BLaER1 (cell line): ENCODE measurements around the gene EXOC6B.

ENCODE experiments used
- H3K27ac ChIP-seq: shearing (Covaris generic); formaldehyde crosslinking; 2 replicates; pipeline ENCODE4 v1.8.1; 2022
- H3K27me3 ChIP-seq: shearing (Covaris generic); formaldehyde crosslinking; 2 replicates; pipeline ENCODE4 v1.8.1; 2022
- H3K36me3 ChIP-seq: shearing (Covaris generic); formaldehyde crosslinking; 2 replicates; pipeline ENCODE4 v1.8.1; 2022
- H3K4me1 ChIP-seq: shearing (Covaris generic); formaldehyde crosslinking; 2 replicates; pipeline ENCODE4 v1.8.1; 2022
- H3K4me2 ChIP-seq: shearing (Covaris generic); formaldehyde crosslinking; 2 replicates; pipeline ENCODE4 v1.8.1; 2022
- H3K4me3 ChIP-seq: shearing (Covaris generic); formaldehyde crosslinking; 2 replicates; pipeline ENCODE4 v1.8.1; 2022
- H3K9ac ChIP-seq: shearing (Covaris generic); formaldehyde crosslinking; 2 replicates; pipeline ENCODE4 v1.8.1; 2022
- H3K9me3 ChIP-seq: shearing (Covaris generic); formaldehyde crosslinking; 2 replicates; pipeline ENCODE4 v1.8.1; 2022
- H4K20me1 ChIP-seq: shearing (Covaris generic); formaldehyde crosslinking; 2 replicates; pipeline ENCODE4 v1.8.1; 2022
- Cebpa-rat ChIP-seq: shearing (Covaris generic); IDR thresholded peaks from 2 replicates; pipeline ENCODE4 v1.8.1; 2022

EXOC6B gene

DNA sequence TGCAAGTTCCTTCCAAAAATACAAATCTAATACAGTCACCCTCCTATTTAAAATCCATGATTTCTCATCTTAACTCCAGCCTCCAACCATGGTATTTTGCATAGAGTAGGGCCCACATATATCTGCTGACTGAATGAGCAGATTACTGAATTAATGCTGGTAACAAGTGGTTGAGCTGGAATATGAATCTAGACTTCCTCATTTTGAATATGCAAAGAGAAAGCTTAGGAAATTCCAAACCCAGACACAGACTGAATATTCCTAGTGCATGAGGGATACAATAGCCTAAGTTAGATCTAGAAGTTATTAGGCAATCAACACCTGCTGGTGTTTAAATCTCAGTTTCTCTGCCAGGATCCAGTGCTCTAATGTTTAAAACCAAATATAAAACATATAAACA, 463.1 kb downstream of the EXOC6B start:
- Histone ChIP-seq H3K4me2 (no peak overlapping the region), H3K9ac (no peak overlapping the region), H3K36me3 (no peaks in the 10 kb centered on the region), H4K20me1 (no peaks in the 10 kb centered on the region), H3K4me1 (no peaks in the 10 kb centered on the region), H3K4me3 (no peak overlapping the region), H3K27me3 (no peaks in the 10 kb centered on the region), H3K9me3 (no peaks in the 10 kb centered on the region), H3K27ac (no peak overlapping the region)
- TF ChIP-seq Cebpa-rat = no peak

DNA sequence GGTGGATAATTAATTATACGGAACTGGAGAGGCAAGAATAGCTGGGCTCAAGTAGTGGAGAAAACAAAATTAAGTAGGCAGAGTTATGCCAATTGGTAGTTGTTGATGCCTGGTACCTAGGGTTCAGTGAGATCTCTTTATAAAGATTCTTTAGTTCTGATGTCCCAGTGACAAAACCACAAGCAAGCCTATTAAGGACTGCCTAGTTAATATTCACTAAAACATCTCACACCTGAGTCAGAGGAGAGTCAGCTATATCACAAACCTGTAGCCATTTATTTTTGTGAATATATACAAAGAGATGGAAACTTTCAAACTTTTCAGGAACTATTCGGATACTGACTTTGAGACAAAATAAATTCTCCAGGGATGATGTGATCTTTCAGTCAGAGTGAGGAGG, 464.3 kb downstream of the EXOC6B start:
- no peak overlapping the region for H3K4me2 ChIP-seq
- no peaks in the 10 kb centered on the region for H3K9me3 ChIP-seq
- H4K20me1 ChIP-seq = no peaks in the 10 kb centered on the region
- H3K4me3 ChIP-seq = no peak overlapping the region
- no peaks in the 10 kb centered on the region for H3K36me3 ChIP-seq
- H3K4me1 ChIP-seq = no peaks in the 10 kb centered on the region
- H3K27ac ChIP-seq = no peak overlapping the region
- TF ChIP-seq Cebpa-rat = no peak
- H3K9ac ChIP-seq = no peak overlapping the region
- no peaks in the 10 kb centered on the region for H3K27me3 ChIP-seq

DNA sequence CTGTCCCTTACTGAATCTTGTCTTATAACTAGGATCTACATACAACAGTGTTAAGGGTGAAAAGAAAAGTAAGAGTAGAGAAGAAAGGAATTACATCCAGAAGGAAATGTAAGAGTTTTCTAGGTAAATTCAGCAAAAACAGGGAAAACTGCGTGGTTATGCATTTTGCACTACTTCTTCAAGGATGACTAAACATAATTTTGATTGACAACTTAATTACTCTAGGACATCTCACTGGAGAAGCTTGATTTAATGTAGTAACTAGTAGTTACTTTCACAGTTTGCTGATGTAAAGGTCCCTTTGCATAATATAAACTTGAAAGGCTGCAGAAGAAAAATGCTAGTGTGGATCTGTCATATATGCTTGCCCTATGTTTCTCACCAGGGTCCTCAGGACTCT, 464.8 kb downstream of the EXOC6B start:
- Histone ChIP-seq H3K4me1 (no peaks in the 10 kb centered on the region), H3K4me2 (no peak overlapping the region), H3K9ac (no peak overlapping the region), H3K27ac (no peak overlapping the region), H3K27me3 (no peaks in the 10 kb centered on the region), H4K20me1 (no peaks in the 10 kb centered on the region), H3K9me3 (no peaks in the 10 kb centered on the region), H3K4me3 (no peak overlapping the region), H3K36me3 (no peaks in the 10 kb centered on the region)
- no peak for TF ChIP-seq Cebpa-rat

DNA sequence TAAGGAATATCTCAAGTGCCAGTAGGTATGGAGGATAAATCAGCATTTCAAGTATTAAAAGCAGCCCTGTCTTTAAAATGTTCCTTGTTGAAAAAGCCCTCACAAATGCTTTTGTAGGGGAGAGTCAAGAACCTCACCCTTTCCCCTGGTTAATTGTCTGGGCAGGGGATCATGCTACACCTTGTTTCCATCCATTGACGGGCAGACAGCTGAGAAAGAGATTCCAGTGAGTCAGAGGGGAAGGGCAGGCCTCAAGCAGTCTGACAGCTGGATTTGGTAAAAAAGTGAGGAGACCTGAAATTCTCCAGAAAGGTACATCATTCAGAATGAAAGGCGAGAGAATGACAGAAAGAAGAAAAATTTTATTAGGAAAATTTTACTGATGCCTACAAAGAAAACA, 475.0 kb downstream of the EXOC6B start:
- Histone ChIP-seq H3K4me1 (no peaks in the 10 kb centered on the region), H4K20me1 (no peaks in the 10 kb centered on the region), H3K36me3 (no peaks in the 10 kb centered on the region), H3K27me3 (no peaks in the 10 kb centered on the region), H3K9ac (no peak overlapping the region), H3K27ac (no peak overlapping the region), H3K4me2 (no peak overlapping the region), H3K9me3 (no peaks in the 10 kb centered on the region), H3K4me3 (no peak overlapping the region)
- TF ChIP-seq Cebpa-rat = no peak

DNA sequence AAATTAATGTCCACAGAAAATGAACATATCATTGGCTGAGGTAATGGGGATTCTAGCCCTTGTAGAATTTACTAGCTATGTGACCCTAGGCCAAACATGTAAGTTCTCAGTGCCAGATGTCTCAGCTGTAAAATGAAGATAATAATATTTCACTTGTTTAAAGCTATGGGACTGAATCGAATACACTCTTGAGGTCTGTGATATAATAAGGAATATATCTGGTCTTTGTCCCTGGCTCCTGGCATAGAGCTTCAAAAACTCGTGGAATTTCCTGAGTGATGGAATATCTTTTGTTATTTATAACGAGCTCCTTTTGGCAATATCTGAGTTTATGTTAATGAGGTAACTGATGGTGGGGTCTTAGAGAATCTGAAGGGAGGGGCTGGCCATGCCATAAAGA, 476.8 kb downstream of the EXOC6B start:
- no peak overlapping the region for H3K4me3 ChIP-seq

DNA sequence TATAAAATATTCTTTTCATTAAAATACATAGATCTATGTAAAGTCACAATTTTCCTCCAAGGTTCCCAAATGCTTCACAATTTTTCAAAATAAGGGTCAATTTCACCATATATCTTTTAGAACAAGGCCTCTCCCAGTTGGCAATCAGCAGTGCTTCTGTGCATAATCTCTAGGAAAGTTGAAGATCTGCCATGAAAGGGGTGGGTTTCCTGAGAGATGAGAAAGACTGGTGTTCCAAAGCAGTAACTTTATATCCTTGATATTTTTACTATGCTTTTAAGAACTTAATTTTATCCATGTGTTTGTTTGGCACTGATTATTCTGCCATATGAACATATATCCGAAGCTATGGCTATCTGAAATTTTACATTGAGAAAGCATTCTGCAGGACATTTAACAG, 478.8 kb downstream of the EXOC6B start:
- Histone ChIP-seq H3K4me2 (no peak overlapping the region), H3K36me3 (no peaks in the 10 kb centered on the region), H3K4me3 (no peak overlapping the region), H3K9ac (no peak overlapping the region), H3K9me3 (no peaks in the 10 kb centered on the region), H3K4me1 (no peaks in the 10 kb centered on the region), H4K20me1 (no peaks in the 10 kb centered on the region), H3K27me3 (no peaks in the 10 kb centered on the region), H3K27ac (no peak overlapping the region)
- TF ChIP-seq Cebpa-rat = no peak

More for the DNA sequence above, 476.8 kb downstream of the EXOC6B start:
- H3K9me3 ChIP-seq = no peaks in the 10 kb centered on the region
- H3K27me3 ChIP-seq = no peaks in the 10 kb centered on the region
- no peak overlapping the region for H3K9ac ChIP-seq
- H3K4me2 ChIP-seq = no peak overlapping the region
- no peaks in the 10 kb centered on the region for H3K36me3 ChIP-seq
- no peaks in the 10 kb centered on the region for H4K20me1 ChIP-seq
- no peak overlapping the region for H3K27ac ChIP-seq
- no peak for TF ChIP-seq Cebpa-rat
- H3K4me1 ChIP-seq = no peaks in the 10 kb centered on the region

DNA sequence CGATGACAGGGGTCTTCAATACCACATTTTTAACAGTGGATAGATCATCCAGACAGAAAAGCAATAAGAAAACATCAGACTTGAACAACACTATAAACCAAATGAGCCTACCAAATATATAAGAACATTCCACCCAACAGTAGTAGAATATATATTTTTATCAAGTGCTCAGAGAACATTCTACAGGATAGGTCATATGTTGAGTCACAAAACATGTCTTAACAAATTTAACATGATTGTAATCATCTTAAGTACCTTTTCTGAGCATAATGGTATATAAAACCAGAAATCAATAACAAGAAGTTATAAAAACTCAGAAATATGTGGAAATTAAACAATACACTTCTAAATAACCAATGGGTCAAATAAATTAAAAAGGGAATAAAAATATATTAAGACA, 484.2 kb downstream of the EXOC6B start:
- no peak overlapping the region for H3K4me2 ChIP-seq

DNA sequence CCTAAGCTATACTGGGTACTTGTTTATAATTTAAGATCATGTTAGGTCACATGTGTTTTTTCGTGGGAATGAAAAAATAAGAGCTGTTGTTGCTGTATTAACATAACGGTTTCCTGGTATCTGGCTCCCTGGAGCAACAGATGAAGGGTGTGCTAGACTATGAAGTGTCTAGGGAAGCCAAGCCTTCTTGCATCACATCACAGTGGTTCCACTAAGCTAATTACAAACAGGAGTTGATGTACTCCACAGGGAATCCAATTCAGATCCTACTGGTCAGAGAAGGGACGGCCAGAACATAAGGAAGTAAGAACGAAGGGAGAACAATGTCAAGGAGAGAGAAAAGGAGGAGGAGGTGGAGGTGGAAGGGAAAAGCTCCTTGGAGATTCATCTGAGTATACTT, 485.2 kb downstream of the EXOC6B start:
- Histone ChIP-seq H3K9ac (no peak overlapping the region), H3K9me3 (no peaks in the 10 kb centered on the region)

More for the DNA sequence above, 484.2 kb downstream of the EXOC6B start:
- Histone ChIP-seq H3K4me3 (no peak overlapping the region), H3K9ac (no peak overlapping the region), H3K27ac (no peak overlapping the region), H4K20me1 (no peaks in the 10 kb centered on the region), H3K36me3 (no peaks in the 10 kb centered on the region), H3K27me3 (no peaks in the 10 kb centered on the region), H3K9me3 (no peaks in the 10 kb centered on the region), H3K4me1 (no peaks in the 10 kb centered on the region)
- TF ChIP-seq Cebpa-rat = no peak

DNA sequence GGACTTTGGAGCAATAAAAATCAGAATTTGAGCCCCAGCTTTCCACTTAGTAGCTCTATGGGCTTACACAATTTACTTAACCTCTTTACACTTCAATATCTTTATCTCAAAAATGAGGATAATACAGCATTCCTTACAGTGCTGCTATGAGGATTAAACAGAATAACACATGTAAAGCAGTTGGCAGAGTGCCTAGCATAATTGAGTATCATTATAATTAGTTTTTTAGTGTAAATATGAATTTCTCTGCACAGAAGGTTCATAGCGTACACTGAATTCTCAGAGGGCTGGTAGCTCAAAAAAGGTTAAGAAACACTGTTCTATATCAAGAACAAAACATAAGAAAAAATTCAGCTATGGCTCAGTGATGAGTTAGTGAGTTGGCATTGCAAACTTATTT, 487.8 kb downstream of the EXOC6B start:
- Histone ChIP-seq H3K27me3 (no peaks in the 10 kb centered on the region), H3K9me3 (no peaks in the 10 kb centered on the region), H3K9ac (no peak overlapping the region), H3K4me1 (no peaks in the 10 kb centered on the region), H3K4me2 (no peak overlapping the region), H4K20me1 (no peaks in the 10 kb centered on the region), H3K36me3 (no peaks in the 10 kb centered on the region), H3K4me3 (no peak overlapping the region), H3K27ac (no peak overlapping the region)
- no peak for TF ChIP-seq Cebpa-rat

More for the DNA sequence above, 485.2 kb downstream of the EXOC6B start:
- no peaks in the 10 kb centered on the region for H3K27me3 ChIP-seq
- H3K4me1 ChIP-seq = no peaks in the 10 kb centered on the region
- no peak overlapping the region for H3K4me3 ChIP-seq
- H3K4me2 ChIP-seq = no peak overlapping the region
- H4K20me1 ChIP-seq = no peaks in the 10 kb centered on the region
- TF ChIP-seq Cebpa-rat = no peak
- no peaks in the 10 kb centered on the region for H3K36me3 ChIP-seq
- no peak overlapping the region for H3K27ac ChIP-seq

DNA sequence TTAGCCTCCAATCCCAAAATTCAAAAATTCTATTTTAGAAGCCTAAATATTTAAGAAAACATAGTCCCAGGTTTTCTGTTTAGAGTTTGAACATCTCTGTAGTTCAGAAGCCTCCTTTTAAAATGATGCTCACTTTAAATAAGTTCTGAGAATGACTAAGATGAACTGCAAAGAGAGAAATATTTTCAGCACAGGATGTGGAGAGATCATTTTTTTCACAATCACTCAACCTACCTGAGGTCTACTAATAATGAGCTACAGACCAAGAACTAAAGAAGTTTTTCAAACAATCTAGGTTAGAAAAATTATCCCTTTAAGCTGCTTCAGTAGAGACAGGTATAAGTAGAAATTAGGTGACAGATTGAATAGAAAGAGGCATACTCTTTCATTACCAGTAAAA, 493.1 kb downstream of the EXOC6B start:
- no peaks in the 10 kb centered on the region for H3K36me3 ChIP-seq
- no peak overlapping the region for H3K4me3 ChIP-seq
- no peaks in the 10 kb centered on the region for H3K9me3 ChIP-seq
- no peaks in the 10 kb centered on the region for H3K27me3 ChIP-seq
- no peak for TF ChIP-seq Cebpa-rat
- H4K20me1 ChIP-seq = no peaks in the 10 kb centered on the region
- H3K27ac ChIP-seq = no peak overlapping the region
- H3K4me2 ChIP-seq = no peak overlapping the region
- no peak overlapping the region for H3K9ac ChIP-seq
- no peaks in the 10 kb centered on the region for H3K4me1 ChIP-seq

DNA sequence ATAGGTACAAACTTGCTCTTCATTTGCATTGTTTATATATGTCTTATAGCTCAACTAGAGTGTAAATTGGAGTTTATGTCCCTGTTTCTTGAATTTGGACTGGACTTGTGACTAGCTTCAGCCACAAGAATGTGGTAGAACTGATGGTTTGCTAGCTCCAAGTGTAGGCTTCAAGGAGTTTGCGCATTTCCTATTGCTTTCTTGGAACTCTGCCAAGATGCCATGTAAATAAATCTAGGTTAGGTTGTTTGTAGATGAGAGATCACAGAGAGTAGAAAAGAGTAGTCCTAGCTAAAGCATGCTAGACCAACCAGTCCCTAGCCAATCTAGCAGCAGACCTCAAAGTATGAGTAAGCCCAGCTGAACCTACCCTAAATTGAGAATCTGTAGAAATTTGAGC, 495.2 kb downstream of the EXOC6B start:
- TF ChIP-seq Cebpa-rat = no peak
- Histone ChIP-seq H3K27me3 (no peaks in the 10 kb centered on the region), H3K4me1 (no peaks in the 10 kb centered on the region), H3K4me3 (no peak overlapping the region), H3K4me2 (no peak overlapping the region), H3K27ac (no peak overlapping the region), H4K20me1 (no peaks in the 10 kb centered on the region), H3K9ac (no peak overlapping the region), H3K36me3 (no peaks in the 10 kb centered on the region), H3K9me3 (no peaks in the 10 kb centered on the region)
